Muscle of back (tissue), 13 donors: ENCODE results near the gene GSTA4. TPM values are rescaled to one million over a fixed set of nuclear protein-coding genes. Genes with fewer than 3 reads are reported as not detected.

Source experiments
- DNase-seq, 3 donors: peaks; one replicate each; pipeline versions ENCODE4 v3.0.0 to v3.0.0-alpha.2; 2013
- long read RNA-seq, 9 donors: transcript quantifications; one replicate each; lab custom pipeline, GENCODE V29; 2026
- polyA plus RNA-seq, 10 donors: library from polyadenylated mRNA; unstranded; fragments of 120-200 nt; gene quantifications; one replicate each; pipeline ENCODE4 v1.2.1, GENCODE V29; 2013; ENCODE audit not compliant: insufficient read length in 10 of 10

The GSTA4 gene
- 10 to 100 TPM; 45.4 to 66.8 (median 55.4) TPM for polyA plus RNA-seq
- long read RNA-seq, donor 1, transcript GSTA4-203 (7 exons, 1,334 nt) = major isoform, 13 of 23 reads
- long read RNA-seq, donor 1, partial matches to known transcripts = 9 of 23 reads
- long read RNA-seq, donor 1, other reads (novel, unspliced or antisense) = 0 of 23 reads
- long read RNA-seq, donor 2, transcript GSTA4-203 (7 exons, 1,334 nt) = major isoform, 13 of 13 reads
- long read RNA-seq, donor 2, partial matches to known transcripts = 0 of 13 reads
- long read RNA-seq, donor 2, other reads (novel, unspliced or antisense) = 0 of 13 reads
- long read RNA-seq, donor 3 = 0 reads
- long read RNA-seq, donor 4, transcript GSTA4-203 (7 exons, 1,334 nt) = major isoform, 9 of 9 reads
- long read RNA-seq, donor 4, partial matches to known transcripts = 0 of 9 reads
- long read RNA-seq, donor 4, other reads (novel, unspliced or antisense) = 0 of 9 reads
- long read RNA-seq, donor 5, transcript GSTA4-203 (7 exons, 1,334 nt) = major isoform, 18 of 34 reads
- long read RNA-seq, donor 5, partial matches to known transcripts = 13 of 34 reads
- long read RNA-seq, donor 5, other reads (novel, unspliced or antisense) = 0 of 34 reads
- long read RNA-seq, donor 6, transcript GSTA4-203 (7 exons, 1,334 nt) = major isoform, 19 of 30 reads
- long read RNA-seq, donor 6, partial matches to known transcripts = 8 of 30 reads
- long read RNA-seq, donor 6, other reads (novel, unspliced or antisense) = 0 of 30 reads
- long read RNA-seq, donor 7, transcript GSTA4-203 (7 exons, 1,334 nt) = major isoform, 13 of 13 reads
- long read RNA-seq, donor 7, partial matches to known transcripts = 0 of 13 reads
- long read RNA-seq, donor 7, other reads (novel, unspliced or antisense) = 0 of 13 reads
- long read RNA-seq, donor 8, transcript GSTA4-203 (7 exons, 1,334 nt) = major isoform, 11 of 25 reads
- long read RNA-seq, donor 8, partial matches to known transcripts = 13 of 25 reads
- long read RNA-seq, donor 8, other reads (novel, unspliced or antisense) = 0 of 25 reads
- long read RNA-seq, donor 9, partial matches to known transcripts = 0 of 4 reads
- long read RNA-seq, donor 9, other reads (novel, unspliced or antisense) = 0 of 4 reads

GRCh38 chr6:52995089-52995912 lies at the start of gene GSTA4:
Gene GSTA4, minus strand, starts transcription at chr6:52995284. Its CDS starts 1,041 bp downstream, at chr6:52994243.
- DNase-seq = peak; percentile 98 to 99 (median 98)

GRCh38 chr6:53044572-53044971 lies 49.5 kb upstream of the GSTA4 start:
- no peak for DNase-seq

GRCh38 chr6:53044071-53044470 lies 49.0 kb upstream of the GSTA4 start:
- DNase-seq = no peak

DNA sequence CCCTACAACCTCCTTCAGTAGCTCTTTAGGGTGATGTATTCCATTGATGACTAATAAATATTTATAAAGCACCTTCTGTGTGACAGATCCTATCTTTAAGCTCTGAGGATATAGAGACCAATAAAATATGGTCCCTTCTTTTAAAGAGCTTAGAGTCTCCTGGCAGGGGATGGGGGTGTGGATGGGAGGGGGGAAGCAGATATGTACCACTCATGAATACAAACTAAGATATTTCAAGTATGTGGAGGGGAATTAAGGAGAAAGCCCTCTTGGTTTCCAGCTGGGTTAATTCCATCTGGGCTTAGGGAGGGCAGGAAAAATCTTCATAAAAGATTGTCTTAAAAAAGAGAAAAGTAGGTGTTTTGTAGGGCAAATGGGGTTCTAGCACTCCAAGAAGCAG lies 48.5 kb upstream of the GSTA4 start:
- DNase-seq = no peak

DNA sequence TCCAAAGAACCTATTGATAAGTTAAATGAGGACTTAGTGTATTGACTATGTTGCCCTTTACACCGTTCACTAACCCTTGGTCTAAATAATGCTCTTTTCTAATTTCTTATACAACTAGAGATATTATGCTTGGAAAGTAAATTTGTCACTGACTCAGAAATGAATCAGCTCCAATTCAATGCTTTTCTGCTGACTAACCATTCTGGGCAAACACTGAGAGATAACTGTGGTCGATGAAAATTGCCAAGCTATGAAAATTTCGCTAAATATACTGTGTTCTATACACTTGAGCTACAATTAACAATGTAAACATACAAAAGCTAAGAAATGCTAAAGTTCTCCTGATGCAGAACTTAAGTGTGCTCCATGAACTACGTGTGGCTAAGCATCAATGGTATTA lies 47.0 kb upstream of the GSTA4 start:
- peak in 2 of 3 donors; percentile 22 to 89 for DNase-seq

DNA sequence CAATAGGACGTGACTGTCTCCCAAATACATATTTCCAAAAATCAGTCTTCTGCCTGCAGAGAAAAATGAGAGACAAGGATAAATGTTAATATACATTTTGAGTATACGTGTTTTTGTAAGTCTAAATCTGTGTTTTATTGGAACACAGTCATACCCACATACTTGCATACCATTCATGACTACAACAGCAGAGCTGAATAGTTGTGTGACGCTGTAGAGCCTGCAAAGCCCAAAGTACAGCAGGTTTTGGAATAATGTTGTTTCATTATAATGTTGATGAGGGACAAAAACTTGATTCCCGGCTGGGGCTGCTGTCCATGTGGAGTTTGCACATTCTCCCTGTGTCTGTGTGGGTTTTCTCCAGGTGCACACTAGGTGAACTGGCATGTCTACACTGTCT lies 46.3 kb upstream of the GSTA4 start:
- no peak for DNase-seq

GRCh38 chr6:53038596-53038995 lies 43.5 kb upstream of the GSTA4 start:
- DNase-seq = no peak

- no peak for DNase-seq
Observed at GRCh38 chr6:53038141-53038540, 43.1 kb upstream of the GSTA4 start.

- DNase-seq = no peak
Observed at GRCh38 chr6:53035549-53036213, 40.6 kb upstream of the GSTA4 start.

DNA sequence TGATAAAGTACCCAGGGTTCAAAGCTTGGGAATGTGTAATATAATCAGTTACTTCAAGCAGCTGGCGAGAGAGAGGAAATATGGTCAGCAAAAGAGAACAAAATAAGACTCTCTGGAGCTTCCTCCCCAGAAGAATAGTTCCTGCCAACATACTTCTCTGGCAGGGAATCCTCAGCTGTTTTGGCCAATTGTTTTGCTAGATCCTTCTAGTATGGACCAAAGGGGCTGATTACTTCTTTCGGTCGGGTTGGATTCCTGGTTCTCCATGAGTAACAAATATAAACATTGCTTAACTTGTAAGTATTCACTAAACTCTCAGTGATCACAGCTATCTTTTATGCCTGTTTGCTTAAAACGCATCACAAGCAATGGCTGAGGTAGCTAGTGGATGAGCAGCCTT lies 38.7 kb upstream of the GSTA4 start:
- DNase-seq = peak; percentile 73 to 91 (median 81)

DNA sequence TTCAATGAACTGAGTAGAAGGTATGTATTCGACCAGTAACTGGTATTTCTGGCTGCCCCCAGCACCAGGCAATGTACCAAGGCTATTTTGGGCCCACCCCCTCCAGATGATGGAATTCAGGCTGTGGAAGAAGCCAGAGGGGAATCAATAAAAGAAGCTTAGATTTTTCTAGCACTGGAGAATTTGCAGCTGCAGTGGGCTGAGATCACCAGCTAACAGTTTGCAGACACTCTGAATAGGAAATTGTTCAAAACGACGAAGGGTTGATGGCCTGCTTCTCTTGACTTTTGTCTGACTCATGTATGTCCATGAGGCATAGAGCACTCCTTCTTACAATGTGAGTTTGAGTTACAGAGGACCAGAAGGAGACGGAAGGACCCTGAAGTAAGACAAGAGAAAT lies 37.8 kb upstream of the GSTA4 start:
- peak in 2 of 3 donors; percentile 58 to 79 for DNase-seq

GRCh38 chr6:53031281-53031680 lies 36.2 kb upstream of the GSTA4 start:
- DNase-seq = no peak

DNA sequence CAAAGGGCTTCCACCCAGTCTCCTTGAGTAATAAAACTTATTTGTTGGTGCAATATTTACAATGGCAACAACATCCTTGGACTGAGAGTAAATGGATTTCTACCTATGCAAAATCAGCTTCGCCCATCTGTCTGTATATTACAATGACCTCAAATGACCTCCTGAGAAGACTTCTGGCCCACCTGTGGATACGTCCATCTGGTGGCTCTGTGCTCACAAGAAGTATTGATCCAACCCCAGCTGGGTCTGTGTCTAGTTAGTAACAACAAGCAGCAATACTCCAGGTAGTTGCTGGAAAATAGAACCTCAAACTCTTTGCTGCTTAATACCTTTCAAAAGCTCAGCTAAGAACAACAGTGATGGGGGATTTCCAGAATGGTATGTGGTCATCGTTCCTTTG lies 34.7 kb upstream of the GSTA4 start:
- DNase-seq = no peak

GRCh38 chr6:53029257-53029656 lies 34.2 kb upstream of the GSTA4 start:
- no peak for DNase-seq

DNA sequence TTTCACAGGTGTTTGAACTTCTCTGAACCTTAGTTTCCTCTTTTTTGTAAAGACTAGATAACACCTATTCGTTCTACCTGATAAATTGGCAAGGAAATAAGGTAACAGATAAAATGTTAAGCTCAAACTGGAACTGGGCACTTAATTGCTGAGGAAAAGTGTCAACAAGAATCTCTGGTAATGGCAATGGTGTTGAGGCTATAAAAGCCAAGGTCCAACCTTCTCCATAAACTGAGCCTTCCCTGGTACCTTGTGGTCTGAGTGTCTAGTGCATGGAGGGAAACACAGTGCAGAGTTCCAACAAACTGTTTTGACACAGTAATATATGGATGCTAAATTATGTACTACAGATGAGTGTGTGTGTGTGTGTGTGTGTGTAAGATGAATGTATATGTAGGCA lies 33.4 kb upstream of the GSTA4 start:
- no peak for DNase-seq

DNA sequence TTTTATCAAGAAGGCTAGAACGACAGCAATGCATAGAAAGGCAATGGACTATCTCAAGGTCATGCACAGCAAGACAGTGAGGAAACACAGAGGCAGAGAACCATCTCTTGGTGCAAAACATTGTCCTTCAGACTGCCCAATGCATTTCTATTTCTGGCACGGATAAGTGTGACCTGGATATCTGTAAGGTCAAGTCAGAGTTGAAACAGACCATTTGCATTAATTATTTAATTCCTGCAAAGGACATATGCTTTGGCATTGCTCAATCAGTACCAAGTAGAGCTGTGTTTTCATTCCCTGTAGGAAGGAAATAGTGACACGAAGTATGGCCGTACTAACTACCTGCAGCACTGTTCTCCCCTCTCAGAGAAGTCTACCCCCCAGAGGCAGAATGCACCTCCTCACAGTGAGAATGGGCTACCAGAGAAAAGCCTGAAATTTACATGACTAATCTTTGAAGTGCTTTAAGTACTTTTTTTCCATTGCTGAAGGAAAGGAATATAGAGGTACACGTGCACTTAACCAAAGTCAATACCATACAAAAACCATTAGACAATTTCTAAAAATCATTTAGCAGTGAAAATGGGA lies 32.1 kb upstream of the GSTA4 start:
- no peak for DNase-seq

- DNase-seq = no peak
Observed at GRCh38 chr6:53026526-53026925, 31.4 kb upstream of the GSTA4 start.

- no peak for DNase-seq
Observed at GRCh38 chr6:53023323-53023722, 28.2 kb upstream of the GSTA4 start.

- DNase-seq = no peak
Observed at GRCh38 chr6:53020005-53020744, 25.1 kb upstream of the GSTA4 start.

DNA sequence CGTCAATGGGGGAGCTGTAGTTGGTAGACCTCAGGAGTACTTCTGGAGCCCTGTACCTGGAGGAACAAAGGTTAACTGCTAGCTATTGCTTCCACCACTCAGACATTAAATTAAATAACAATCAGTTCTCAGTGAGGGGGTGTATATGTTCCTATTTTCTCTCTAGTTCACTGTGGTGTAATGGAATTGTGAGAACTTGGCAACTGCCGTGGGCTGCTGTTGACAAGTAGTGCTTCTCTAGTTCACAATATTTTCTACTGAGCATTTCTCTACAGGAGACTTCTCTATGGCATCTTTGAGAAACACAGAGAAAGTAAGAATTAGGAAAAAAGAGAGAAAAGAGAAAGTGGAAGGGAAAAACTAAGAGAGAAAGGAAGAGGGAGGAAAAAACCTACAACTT lies 23.4 kb upstream of the GSTA4 start:
- DNase-seq = no peak
